Measurements from ENCODE around the gene SPSB2. TPM values are rescaled to one million over a fixed set of nuclear protein-coding genes. Genes with fewer than 3 reads are reported as not detected.
"Not testable (repeated sequence)": the region's sequence is repeated elsewhere in the genome, so short reads cannot be mapped to it uniquely, and the experiment has no call there.

SPSB2 gene
- total RNA-seq, 1 donor from 2014 or later = 3.2 TPM

DNA sequence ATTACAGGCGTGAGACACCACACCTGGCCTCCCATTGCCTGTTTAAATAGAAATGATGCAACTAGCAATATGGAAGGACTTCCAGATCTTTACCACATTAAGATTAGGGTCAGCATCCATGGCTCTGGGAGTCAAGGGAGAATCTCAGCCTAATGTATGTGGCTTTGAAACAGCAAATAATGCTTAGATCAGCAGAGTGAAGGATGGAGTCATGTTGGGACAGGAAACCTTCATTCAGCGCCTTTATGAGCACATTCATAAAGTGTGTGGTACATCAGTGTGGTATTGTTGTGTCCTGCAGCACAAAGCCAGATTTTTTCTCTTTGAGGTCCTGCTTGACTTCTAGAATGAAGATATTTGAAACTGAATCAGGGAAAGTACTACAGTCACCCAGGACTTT, 15.3 kb upstream of the SPSB2 start:
- H3K4me3 ChIP-seq = no peak overlapping the region
- peaks cover 13% of the 10 kb centered on the region for H3K36me3 ChIP-seq
- H3K27me3 ChIP-seq (ENCODE audit: low read depth) = no peaks in the 10 kb centered on the region
- no peak for DNase-seq
- H3K4me1 ChIP-seq = peaks cover 12% of the 10 kb centered on the region
- H3K9me3 ChIP-seq (replicated peaks) = no peaks in the 10 kb centered on the region
- H3K27ac ChIP-seq (replicated peaks) = no peak overlapping the region
- intact Hi-C loops (cut with micrococcal nuclease) = no loop called here
- TF ChIP-seq, protein P1, sequence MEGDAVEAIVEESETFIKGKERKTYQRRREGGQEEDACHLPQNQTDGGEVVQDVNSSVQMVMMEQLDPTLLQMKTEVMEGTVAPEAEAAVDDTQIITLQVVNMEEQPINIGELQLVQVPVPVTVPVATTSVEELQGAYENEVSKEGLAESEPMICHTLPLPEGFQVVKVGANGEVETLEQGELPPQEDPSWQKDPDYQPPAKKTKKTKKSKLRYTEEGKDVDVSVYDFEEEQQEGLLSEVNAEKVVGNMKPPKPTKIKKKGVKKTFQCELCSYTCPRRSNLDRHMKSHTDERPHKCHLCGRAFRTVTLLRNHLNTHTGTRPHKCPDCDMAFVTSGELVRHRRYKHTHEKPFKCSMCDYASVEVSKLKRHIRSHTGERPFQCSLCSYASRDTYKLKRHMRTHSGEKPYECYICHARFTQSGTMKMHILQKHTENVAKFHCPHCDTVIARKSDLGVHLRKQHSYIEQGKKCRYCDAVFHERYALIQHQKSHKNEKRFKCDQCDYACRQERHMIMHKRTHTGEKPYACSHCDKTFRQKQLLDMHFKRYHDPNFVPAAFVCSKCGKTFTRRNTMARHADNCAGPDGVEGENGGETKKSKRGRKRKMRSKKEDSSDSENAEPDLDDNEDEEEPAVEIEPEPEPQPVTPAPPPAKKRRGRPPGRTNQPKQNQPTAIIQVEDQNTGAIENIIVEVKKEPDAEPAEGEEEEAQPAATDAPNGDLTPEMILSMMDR (IDR thresholded peaks at IDR 0.05; ENCODE audit: borderline replicate concordance) = no peak

DNA sequence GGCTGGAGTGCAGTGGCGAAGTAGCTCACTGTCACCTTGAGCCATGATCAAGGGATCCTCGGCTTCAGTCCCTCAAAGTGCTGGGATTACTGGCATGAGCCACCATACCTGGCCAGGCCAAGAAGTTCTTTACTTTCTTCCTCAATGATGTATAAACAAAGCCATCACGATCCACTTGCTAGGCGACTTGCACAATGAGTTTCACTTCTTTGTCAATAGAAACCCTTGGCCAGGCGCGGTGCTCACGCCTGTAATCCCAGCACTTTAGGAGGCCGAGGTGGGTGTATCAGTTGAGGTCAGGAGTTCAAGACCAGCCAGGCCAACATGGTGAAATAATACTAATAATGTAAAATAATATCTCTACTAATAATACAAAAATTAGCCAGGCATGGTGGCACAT, 14.4 kb upstream of the SPSB2 start:
- peaks cover 20% of the 10 kb centered on the region for H3K36me3 ChIP-seq
- no peak overlapping the region for H3K4me3 ChIP-seq
- intact Hi-C loops (cut with micrococcal nuclease) = no loop called here
- H3K4me1 ChIP-seq = peaks cover 12% of the 10 kb centered on the region
- no peak for DNase-seq
- no peak overlapping the region for H3K27ac ChIP-seq (replicated peaks)
- no peaks in the 10 kb centered on the region for H3K9me3 ChIP-seq (replicated peaks)
- no peaks in the 10 kb centered on the region for H3K27me3 ChIP-seq (ENCODE audit: low read depth)
- TF ChIP-seq, protein P1 (IDR thresholded peaks at IDR 0.05; ENCODE audit: borderline replicate concordance) = no peak

DNA sequence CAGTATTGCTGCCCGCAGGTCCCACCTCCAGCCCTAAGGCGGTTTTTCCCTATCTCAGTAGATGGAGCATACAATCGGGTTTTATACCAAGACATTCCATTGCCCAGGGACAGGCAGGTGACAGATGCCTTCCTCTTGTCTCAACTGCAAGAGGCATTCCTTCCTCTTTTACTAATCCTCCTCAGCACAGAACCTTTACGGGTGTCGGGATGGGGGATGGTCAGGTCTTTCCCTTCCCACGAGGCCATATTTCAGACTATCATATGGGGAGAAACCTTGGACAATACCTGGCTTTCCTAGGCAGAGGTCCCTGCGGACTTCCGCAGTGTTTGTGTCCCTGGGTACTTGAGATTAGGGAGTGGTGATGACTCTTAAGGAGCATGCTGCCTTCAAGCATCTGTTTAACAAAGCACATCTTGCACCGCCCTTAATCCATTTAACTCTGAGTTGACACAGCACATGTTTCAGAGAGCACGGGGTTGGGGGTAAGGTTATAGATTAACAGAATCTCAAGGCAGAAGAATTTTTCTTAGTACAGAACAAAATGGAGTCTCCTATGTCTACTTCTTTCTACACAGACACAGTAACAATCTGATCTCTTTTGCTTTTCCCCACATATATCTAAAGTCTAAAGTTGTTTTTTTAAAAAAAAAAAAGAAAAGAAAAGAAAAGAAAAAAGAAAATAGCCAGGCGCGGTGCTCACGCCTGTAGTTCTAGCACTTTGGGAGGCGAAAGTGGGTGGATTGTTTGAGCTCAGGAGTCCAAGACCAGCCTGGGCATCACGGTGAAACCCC, 13.3 kb upstream of the SPSB2 start:
- H3K27ac ChIP-seq (replicated peaks); H3K4me1 ChIP-seq; H3K4me3 ChIP-seq; H3K27me3 ChIP-seq (ENCODE audit: low read depth); intact Hi-C loops (cut with micrococcal nuclease); H3K9me3 ChIP-seq (replicated peaks); DNase-seq: not testable (repeated sequence)
- H3K36me3 ChIP-seq = peaks cover 22% of the 10 kb centered on the region

DNA sequence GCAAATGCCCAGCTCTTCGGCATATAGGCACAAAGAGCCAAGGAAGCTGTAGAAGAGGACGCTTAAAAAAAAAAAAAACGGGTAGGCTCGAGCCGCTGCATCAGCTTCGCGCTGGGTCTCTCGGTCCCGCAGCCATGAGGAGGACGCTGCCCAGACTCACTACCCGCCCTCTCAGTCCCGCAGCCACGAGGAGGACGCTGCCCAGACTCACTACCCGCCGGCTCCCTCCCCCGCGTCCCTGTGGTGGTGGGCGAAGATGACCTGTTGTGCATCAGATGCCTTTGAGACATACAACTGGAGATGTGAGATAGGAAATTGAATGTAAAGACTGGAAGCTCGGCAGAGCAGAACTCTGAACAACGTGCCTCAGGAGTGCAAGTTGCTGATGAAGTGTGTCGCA, 11.4 kb upstream of the SPSB2 start:
- Histone ChIP-seq H3K4me1 (no peaks in the 10 kb centered on the region), H3K27ac (replicated peaks) (no peak overlapping the region), H3K27me3 (ENCODE audit: low read depth) (no peaks in the 10 kb centered on the region), H3K36me3 (peaks cover 22% of the 10 kb centered on the region), H3K4me3 (no peak overlapping the region), H3K9me3 (replicated peaks) (no peaks in the 10 kb centered on the region)
- DNase-seq = no peak
- TF ChIP-seq, protein P1 (IDR thresholded peaks at IDR 0.05; ENCODE audit: borderline replicate concordance) = no peak
- intact Hi-C loops (cut with micrococcal nuclease) = no loop called here

DNA sequence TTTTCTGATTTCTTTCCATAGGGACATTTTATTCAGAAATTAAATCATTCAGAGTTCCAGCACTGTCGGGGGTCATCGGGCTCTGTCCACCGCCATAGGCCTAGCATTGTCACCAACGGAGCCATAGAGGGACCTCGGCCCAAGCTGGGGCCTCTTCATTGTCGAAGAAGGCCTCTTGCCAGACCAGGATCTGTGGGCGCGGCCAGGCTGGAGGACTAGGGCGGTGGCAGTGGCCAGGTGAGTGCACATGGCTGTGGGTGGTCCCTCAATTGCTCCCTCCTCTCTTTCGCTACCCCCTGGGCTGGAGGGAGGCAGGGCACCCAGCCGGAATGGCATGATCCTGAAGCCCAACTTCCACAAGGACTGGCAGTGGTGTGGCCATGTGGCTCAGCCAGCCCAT, 10.6 kb upstream of the SPSB2 start:
- H3K4me3 ChIP-seq = no peak overlapping the region
- peaks cover 22% of the 10 kb centered on the region for H3K36me3 ChIP-seq
- no peaks in the 10 kb centered on the region for H3K9me3 ChIP-seq (replicated peaks)
- intact Hi-C loops (cut with micrococcal nuclease) = no loop called here
- no peak for DNase-seq
- H3K27me3 ChIP-seq (ENCODE audit: low read depth) = no peaks in the 10 kb centered on the region
- H3K27ac ChIP-seq (replicated peaks) = no peak overlapping the region
- TF ChIP-seq, protein P1 (IDR thresholded peaks at IDR 0.05; ENCODE audit: borderline replicate concordance) = no peak
- H3K4me1 ChIP-seq = no peaks in the 10 kb centered on the region

DNA sequence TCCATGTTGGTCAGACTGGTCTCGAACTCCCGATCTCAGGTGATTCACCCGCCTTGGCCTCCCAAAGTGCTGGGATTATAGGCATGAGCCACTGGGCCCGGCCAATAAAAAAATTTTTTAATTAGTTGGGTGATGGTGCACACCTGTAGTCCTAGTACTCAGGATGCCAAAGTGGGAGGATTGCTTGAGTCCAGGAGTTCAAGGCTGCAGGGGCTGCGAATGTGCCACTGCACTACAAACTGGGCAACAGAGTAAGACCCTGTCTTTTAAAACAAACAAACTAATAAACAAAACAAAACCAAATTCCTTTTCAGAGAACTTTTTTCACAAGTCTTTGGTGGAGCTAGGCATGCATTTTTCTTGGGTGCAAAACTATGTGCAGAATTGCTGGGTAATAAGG, 10.1 kb upstream of the SPSB2 start:
- H3K27me3 ChIP-seq (ENCODE audit: low read depth) = no peaks in the 10 kb centered on the region
- no peak overlapping the region for H3K4me3 ChIP-seq
- no peaks in the 10 kb centered on the region for H3K9me3 ChIP-seq (replicated peaks)
- intact Hi-C loops (cut with micrococcal nuclease) = no loop called here
- peaks cover 22% of the 10 kb centered on the region for H3K36me3 ChIP-seq
- TF ChIP-seq, protein P1 (IDR thresholded peaks at IDR 0.05; ENCODE audit: borderline replicate concordance) = no peak
- no peaks in the 10 kb centered on the region for H3K4me1 ChIP-seq
- H3K27ac ChIP-seq (replicated peaks) = no peak overlapping the region
- no peak for DNase-seq

DNA sequence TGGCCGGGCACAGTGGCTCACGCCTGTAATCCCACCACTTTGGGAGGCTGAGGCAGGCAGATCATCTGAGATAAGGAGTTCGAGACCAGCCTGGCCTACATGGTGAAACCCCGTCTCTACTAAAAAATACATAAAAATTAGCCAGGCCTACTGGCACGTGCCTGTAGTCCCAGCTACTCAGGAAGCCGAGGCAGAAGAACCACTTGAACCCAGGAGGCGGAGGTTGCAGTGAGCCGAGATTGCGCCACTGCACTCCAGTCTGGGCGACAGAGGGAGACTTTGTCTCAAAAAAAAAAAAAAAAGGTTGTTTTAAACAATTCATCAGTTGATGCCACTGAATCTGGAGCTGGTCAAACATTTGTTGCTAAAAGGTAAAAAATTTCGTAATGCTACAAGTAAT, 6.7 kb upstream of the SPSB2 start:
- H3K9me3 ChIP-seq (replicated peaks); intact Hi-C loops (cut with micrococcal nuclease); H3K4me3 ChIP-seq: not testable (repeated sequence)

DNA sequence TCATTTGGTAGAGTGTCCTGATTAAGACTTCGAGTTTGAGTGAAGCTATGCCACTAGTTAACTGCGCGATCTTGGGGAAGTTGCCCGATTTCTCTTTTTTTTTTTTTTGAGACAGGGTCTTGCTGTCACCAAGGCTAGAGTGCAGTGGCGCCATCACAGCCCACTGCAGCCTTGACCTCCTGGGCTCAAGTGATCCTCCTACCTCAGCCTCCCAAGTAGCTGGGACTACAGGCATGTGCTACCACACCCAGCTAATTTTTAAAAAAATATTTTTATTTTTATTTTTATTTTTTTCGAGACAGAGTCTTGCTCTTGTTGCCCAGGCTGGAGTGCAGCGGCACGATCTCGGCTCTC, 889 bp upstream of the SPSB2 start:
- DNase-seq; H3K27me3 ChIP-seq (ENCODE audit: low read depth); H3K9me3 ChIP-seq (replicated peaks); intact Hi-C loops (cut with micrococcal nuclease): not testable (repeated sequence)
- Histone ChIP-seq H3K27ac (replicated peaks) (peak overlapping the region; percentile 90), H3K36me3 (peaks cover 27% of the 10 kb centered on the region), H3K4me3 (peak overlapping the region; percentile 89), H3K4me1 (peaks cover 45% of the 10 kb centered on the region)

More for the DNA sequence above, 6.7 kb upstream of the SPSB2 start:
- H3K27me3 ChIP-seq (ENCODE audit: low read depth); DNase-seq; H3K4me1 ChIP-seq; H3K27ac ChIP-seq (replicated peaks): not testable (repeated sequence)
- H3K36me3 ChIP-seq = peaks cover 22% of the 10 kb centered on the region
